CD4-positive, alpha-beta T cell treated with Interleukin-4 for 1 hour (primary cell): ENCODE measurements around the gene ARHGAP42.

Experiments
- DNase-seq, 2 donors: peaks; one replicate each; pipeline ENCODE4 v3.0.0-alpha.2; 2020 to 2022

The ARHGAP42 gene

GRCh38 chr11:100808904-100809491 is 121.9 kb downstream of the ARHGAP42 start:
- DNase-seq: no peak

GRCh38 chr11:100810146-100810545 is 123.1 kb downstream of the ARHGAP42 start:
- no peak for DNase-seq

- DNase-seq: no peak
These were observed 123.6 kb downstream of the ARHGAP42 start for GRCh38 chr11:100810666-100811065.

- DNase-seq: no peak
These were observed 125.4 kb downstream of the ARHGAP42 start for GRCh38 chr11:100812517-100812916.

- DNase-seq: no peak
These were observed 128.8 kb downstream of the ARHGAP42 start for GRCh38 chr11:100815787-100816330.

GRCh38 chr11:100816823-100817222 is 129.7 kb downstream of the ARHGAP42 start:
- DNase-seq: no peak

GRCh38 chr11:100817620-100818019 is 130.5 kb downstream of the ARHGAP42 start:
- DNase-seq: no peak

GRCh38 chr11:100820621-100821020 is 133.5 kb downstream of the ARHGAP42 start:
- no peak for DNase-seq

- no peak for DNase-seq
These were observed 134.1 kb downstream of the ARHGAP42 start for GRCh38 chr11:100821198-100821597.

GRCh38 chr11:100823360-100823759 is 136.3 kb downstream of the ARHGAP42 start:
- no peak for DNase-seq

GRCh38 chr11:100824041-100824809 is 137.1 kb downstream of the ARHGAP42 start:
- DNase-seq: no peak

GRCh38 chr11:100825626-100826025 is 138.5 kb downstream of the ARHGAP42 start:
- no peak for DNase-seq

GRCh38 chr11:100827934-100828661 is 141.0 kb downstream of the ARHGAP42 start:
- peak in 1 of 2 donors; percentile 15 for DNase-seq

- DNase-seq: no peak
These were observed 143.2 kb downstream of the ARHGAP42 start for GRCh38 chr11:100830274-100830673.

GRCh38 chr11:100830978-100831732 is 144.1 kb downstream of the ARHGAP42 start:
- no peak for DNase-seq

GRCh38 chr11:100831929-100832494 is 144.9 kb downstream of the ARHGAP42 start:
- DNase-seq: no peak

- no peak for DNase-seq
These were observed 145.7 kb downstream of the ARHGAP42 start for GRCh38 chr11:100832829-100833228.

- no peak for DNase-seq
These were observed 146.2 kb downstream of the ARHGAP42 start for GRCh38 chr11:100833276-100833675.

GRCh38 chr11:100835854-100836253 is 148.8 kb downstream of the ARHGAP42 start:
- no peak for DNase-seq

GRCh38 chr11:100837311-100837710 is 150.2 kb downstream of the ARHGAP42 start:
- no peak for DNase-seq

GRCh38 chr11:100841711-100842407 is 154.8 kb downstream of the ARHGAP42 start:
- no peak for DNase-seq

GRCh38 chr11:100847696-100848216 is 160.7 kb downstream of the ARHGAP42 start:
- no peak for DNase-seq
